Measurements from ENCODE around the gene SIK1. TPM values are rescaled to one million over a fixed set of nuclear protein-coding genes. Genes with fewer than 3 reads are reported as not detected.

SIK1 gene
- total RNA-seq, 1 experiment from 2014 or later, result 3.7 TPM

- DNase-seq (ENCODE audit: low spot score), result no peak
- no peaks in the 10 kb centered on the region for H3K36me3 Mint-ChIP-seq
- ChIA-PET CTCF (no interaction called here), POLR2A (no interaction called here)
- no peaks in the 10 kb centered on the region for H3K27me3 Mint-ChIP-seq (ENCODE audit: low read depth)
- ATAC-seq, result no peak
- peak overlapping the region; percentile 37; the same call in 1 of the 2 replicates for H3K27ac Mint-ChIP-seq
- H3K4me1 Mint-ChIP-seq, result peaks cover 27% of the 10 kb centered on the region
- no peak for TF ChIP-seq ZNF671 (CRISPR knock-in tag; IDR thresholded peaks at IDR 0.05)
- no peak for TF ChIP-seq HMGA2 (CRISPR knock-in tag; IDR thresholded peaks at IDR 0.05)
- no peak for TF ChIP-seq ELF4 (CRISPR knock-in tag; IDR thresholded peaks at IDR 0.05; ENCODE audit: low read depth)
- no peak for TF ChIP-seq ZNF416 (CRISPR knock-in tag; IDR thresholded peaks at IDR 0.05)
- no peak for TF ChIP-seq SP1 (CRISPR knock-in tag; conservative IDR thresholded peaks at IDR 0.05)
- TF ChIP-seq IRF2 (CRISPR knock-in tag; IDR thresholded peaks at IDR 0.05; ENCODE audit: borderline replicate concordance, low read depth), result no peak
- no peak for TF ChIP-seq ETV6 (CRISPR knock-in tag; IDR thresholded peaks at IDR 0.05)
- TF ChIP-seq, protein P1, sequence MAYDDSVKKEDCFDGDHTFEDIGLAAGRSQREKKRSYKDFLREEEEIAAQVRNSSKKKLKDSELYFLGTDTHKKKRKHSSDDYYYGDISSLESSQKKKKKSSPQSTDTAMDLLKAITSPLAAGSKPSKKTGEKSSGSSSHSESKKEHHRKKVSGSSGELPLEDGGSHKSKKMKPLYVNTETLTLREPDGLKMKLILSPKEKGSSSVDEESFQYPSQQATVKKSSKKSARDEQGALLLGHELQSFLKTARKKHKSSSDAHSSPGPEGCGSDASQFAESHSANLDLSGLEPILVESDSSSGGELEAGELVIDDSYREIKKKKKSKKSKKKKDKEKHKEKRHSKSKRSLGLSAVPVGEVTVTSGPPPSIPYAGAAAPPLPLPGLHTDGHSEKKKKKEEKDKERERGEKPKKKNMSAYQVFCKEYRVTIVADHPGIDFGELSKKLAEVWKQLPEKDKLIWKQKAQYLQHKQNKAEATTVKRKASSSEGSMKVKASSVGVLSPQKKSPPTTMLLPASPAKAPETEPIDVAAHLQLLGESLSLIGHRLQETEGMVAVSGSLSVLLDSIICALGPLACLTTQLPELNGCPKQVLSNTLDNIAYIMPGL (CRISPR knock-in tag; IDR thresholded peaks at IDR 0.05), result no peak
- TF ChIP-seq, protein P2, sequence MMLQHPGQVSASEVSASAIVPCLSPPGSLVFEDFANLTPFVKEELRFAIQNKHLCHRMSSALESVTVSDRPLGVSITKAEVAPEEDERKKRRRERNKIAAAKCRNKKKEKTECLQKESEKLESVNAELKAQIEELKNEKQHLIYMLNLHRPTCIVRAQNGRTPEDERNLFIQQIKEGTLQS (CRISPR knock-in tag; conservative IDR thresholded peaks at IDR 0.05), result no peak
- TF ChIP-seq ZNF232 (CRISPR knock-in tag; IDR thresholded peaks at IDR 0.05), result no peak
- no peak for TF ChIP-seq ZNF121 (CRISPR knock-in tag; IDR thresholded peaks at IDR 0.05)
- TF ChIP-seq, protein P3, sequence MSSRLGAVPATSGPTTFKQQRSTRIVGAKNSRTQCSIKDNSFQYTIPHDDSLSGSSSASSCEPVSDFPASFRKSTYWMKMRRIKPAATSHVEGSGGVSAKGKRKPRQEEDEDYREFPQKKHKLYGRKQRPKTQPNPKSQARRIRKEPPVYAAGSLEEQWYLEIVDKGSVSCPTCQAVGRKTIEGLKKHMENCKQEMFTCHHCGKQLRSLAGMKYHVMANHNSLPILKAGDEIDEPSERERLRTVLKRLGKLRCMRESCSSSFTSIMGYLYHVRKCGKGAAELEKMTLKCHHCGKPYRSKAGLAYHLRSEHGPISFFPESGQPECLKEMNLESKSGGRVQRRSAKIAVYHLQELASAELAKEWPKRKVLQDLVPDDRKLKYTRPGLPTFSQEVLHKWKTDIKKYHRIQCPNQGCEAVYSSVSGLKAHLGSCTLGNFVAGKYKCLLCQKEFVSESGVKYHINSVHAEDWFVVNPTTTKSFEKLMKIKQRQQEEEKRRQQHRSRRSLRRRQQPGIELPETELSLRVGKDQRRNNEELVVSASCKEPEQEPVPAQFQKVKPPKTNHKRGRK (CRISPR knock-in tag; IDR thresholded peaks at IDR 0.05; ENCODE audit: borderline replicate concordance), result no peak
- TF ChIP-seq ZNF423 (CRISPR knock-in tag; IDR thresholded peaks at IDR 0.05), result no peak
- TF ChIP-seq, protein P4, sequence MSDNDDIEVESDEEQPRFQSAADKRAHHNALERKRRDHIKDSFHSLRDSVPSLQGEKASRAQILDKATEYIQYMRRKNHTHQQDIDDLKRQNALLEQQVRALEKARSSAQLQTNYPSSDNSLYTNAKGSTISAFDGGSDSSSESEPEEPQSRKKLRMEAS (CRISPR knock-in tag; IDR thresholded peaks at IDR 0.05), result no peak
- TF ChIP-seq EMX1 (CRISPR knock-in tag; IDR thresholded peaks at IDR 0.05), result no peak
- TF ChIP-seq ATF1 (CRISPR knock-in tag; IDR thresholded peaks at IDR 0.05), result no peak
- no peak for TF ChIP-seq FOXJ3 (CRISPR knock-in tag; IDR thresholded peaks at IDR 0.05; ENCODE audit: borderline replicate concordance)
- no peaks in the 10 kb centered on the region for H3K9me3 Mint-ChIP-seq
- H3K4me3 Mint-ChIP-seq, result no peak overlapping the region
Observed at GRCh38 chr21:43366656-43367055, 60.3 kb downstream of the SIK1 start.

GRCh38 chr21:43365611-43366426 lies 61.1 kb downstream of the SIK1 start:
- no peak for TF ChIP-seq ZNF317 (CRISPR knock-in tag; IDR thresholded peaks at IDR 0.05; ENCODE audit: borderline replicate concordance, low read depth)
- H3K27ac Mint-ChIP-seq, result peak overlapping the region; percentile 95
- ChIA-PET CTCF (no interaction called here), POLR2A (no interaction called here)
- no peak overlapping the region for H3K4me3 Mint-ChIP-seq
- no peaks in the 10 kb centered on the region for H3K36me3 Mint-ChIP-seq
- H3K27me3 Mint-ChIP-seq (ENCODE audit: low read depth), result no peaks in the 10 kb centered on the region
- H3K4me1 Mint-ChIP-seq, result peaks cover 24% of the 10 kb centered on the region
- ATAC-seq (no peak), DNase-seq (ENCODE audit: low spot score) (no peak)
- no peaks in the 10 kb centered on the region for H3K9me3 Mint-ChIP-seq

DNA sequence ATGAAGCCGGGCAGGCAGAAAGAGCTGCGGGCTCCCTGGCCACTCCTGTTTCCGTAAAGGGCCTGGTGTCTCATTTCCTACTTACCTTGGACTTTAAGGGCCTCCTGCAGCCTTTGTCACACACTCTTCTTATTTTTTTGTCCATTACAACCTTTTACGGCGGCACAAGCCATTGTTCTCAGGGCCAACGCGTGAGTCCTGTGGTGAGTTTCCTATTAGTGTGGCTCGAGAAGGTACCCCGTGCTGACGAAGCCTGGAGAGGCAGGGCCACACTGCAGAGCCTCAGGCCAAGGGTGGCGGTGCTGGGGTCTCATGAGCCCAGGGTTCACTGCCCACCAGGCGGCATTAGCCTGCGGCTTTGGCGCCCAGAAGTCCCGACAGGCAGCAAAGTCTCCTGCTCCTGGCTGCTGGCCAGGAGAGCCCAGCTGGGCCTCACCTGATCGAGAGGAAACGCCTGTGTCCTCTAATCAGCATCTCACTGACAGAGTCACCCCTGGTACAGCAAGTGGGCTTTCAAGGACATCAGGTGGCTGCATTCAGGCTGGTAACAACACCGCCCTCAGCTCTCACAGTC lies 62.0 kb downstream of the SIK1 start:
- Mint-ChIP-seq H3K4me3 (no peak overlapping the region), H3K9me3 (no peaks in the 10 kb centered on the region), H3K4me1 (peaks cover 15% of the 10 kb centered on the region), H3K27ac (no peak overlapping the region), H3K36me3 (no peaks in the 10 kb centered on the region), H3K27me3 (ENCODE audit: low read depth) (no peaks in the 10 kb centered on the region)
- DNase-seq (ENCODE audit: low spot score) (no peak), ATAC-seq (no peak)
- CTCF ChIA-PET, result no interaction called here
- POLR2A ChIA-PET, result no interaction called here
- no peak for TF ChIP-seq ELF4 (CRISPR knock-in tag; IDR thresholded peaks at IDR 0.05; ENCODE audit: low read depth)
- TF ChIP-seq GTF2I (CRISPR knock-in tag; conservative IDR thresholded peaks at IDR 0.05), result no peak
- no peak for TF ChIP-seq ZNF416 (CRISPR knock-in tag; IDR thresholded peaks at IDR 0.05)
- no peak for TF ChIP-seq ZNF423 (CRISPR knock-in tag; IDR thresholded peaks at IDR 0.05)

Other genes with a start within 250 kb of the SIK1 start
- gene HSF2BP, start 232.4 kb upstream of the SIK1 start, total RNA-seq (2021), result 1.1 to 1.3 TPM (median 1.2 TPM) in 3 replicates
- gene RRP1B, start 232.4 kb upstream of the SIK1 start, total RNA-seq (2021), result 62.2 to 74.9 TPM (median 64.0 TPM) in 3 replicates

Data from WTC11 (cell line).